SK-N-MC (cell line): ENCODE measurements around the gene SHISA6.
A peak's percentile ranks its signal among the peaks of the same experiment; 100 is the strongest.

Source experiments
- DNase-seq: peaks from one replicate; pipeline ENCODE4 v3.0.0-alpha.2; 2011; ENCODE audit warnings: low read depth, low spot score
- H3K27ac ChIP-seq: fragments of 200-600 bp; sonication (generic); 2 replicates; pipeline ENCODE4 v1.5.1; 2016; ENCODE audit warnings: mixed run types
- H3K36me3 ChIP-seq: fragments of 200-600 bp; sonication (generic); 2 replicates; pipeline ENCODE4 v1.6.1; 2017; ENCODE audit warnings: antibody characterized with exemption, low read length, mixed read lengths; ENCODE audit not compliant: insufficient read depth
- H3K4me3 ChIP-seq: fragments of 200-600 bp; sonication (generic); 2 replicates; pipeline ENCODE4 v1.5.1; 2016
- H3K9ac ChIP-seq: fragments of 200-600 bp; sonication (generic); 2 replicates; pipeline ENCODE4 v1.8.0; 2017; ENCODE audit warnings: mixed run types, mixed read lengths; ENCODE audit not compliant: insufficient read length
- H3K9me3 ChIP-seq: fragments of 200-600 bp; sonication (generic); 2 replicates; pipeline ENCODE4 v1.6.1; 2017; ENCODE audit warnings: low read depth, mild to moderate bottlenecking, antibody characterized with exemption, low read length, moderate library complexity, mixed read lengths
- EZH2 ChIP-seq: fragments of 200-600 bp; sonication (generic); IDR thresholded peaks from one replicate; pipeline ENCODE4 v1.6.1; 2017; ENCODE audit warnings: antibody characterized with exemption
- FOXP2 ChIP-seq: optimal IDR thresholded peaks from 2 replicates; pipeline ENCODE3; 2011; ENCODE audit warnings: mild to moderate bottlenecking, moderate library complexity; ENCODE audit not compliant: insufficient read depth; ENCODE audit errors: extremely low read length, control extremely low read depth
- POLR2AphosphoS5 ChIP-seq: IDR thresholded peaks from 2 replicates; pipeline ENCODE4 v1.6.1; 2012; ENCODE audit warnings: mild to moderate bottlenecking, low read depth, low read length, borderline replicate concordance

The SHISA6 gene

GRCh38 chr17:11238705-11239104 is 2.3 kb upstream of the SHISA6 start:
- TF ChIP-seq POLR2AphosphoS5 (no peak), FOXP2 (no peak), EZH2 (no peak)
- DNase-seq: no peak
- Histone ChIP-seq H3K9ac (no peak overlapping the region), H3K9me3 (no peaks in the 10 kb centered on the region), H3K36me3 (no peaks in the 10 kb centered on the region), H3K4me3 (no peak overlapping the region), H3K27ac (no peak overlapping the region)

- Histone ChIP-seq H3K36me3 (no peaks in the 10 kb centered on the region), H3K9ac (no peak overlapping the region), H3K4me3 (no peak overlapping the region), H3K9me3 (no peaks in the 10 kb centered on the region), H3K27ac (no peak overlapping the region)
- TF ChIP-seq POLR2AphosphoS5 (no peak), FOXP2 (no peak), EZH2 (no peak)
- DNase-seq: no peak
Observed at GRCh38 chr17:11239379-11239970, 1.5 kb upstream of the SHISA6 start.

- Histone ChIP-seq H3K36me3 (no peaks in the 10 kb centered on the region), H3K4me3 (peak overlapping the region; percentile 75), H3K9me3 (no peaks in the 10 kb centered on the region), H3K9ac (no peak overlapping the region), H3K27ac (no peak overlapping the region)
- TF ChIP-seq EZH2 (no peak), POLR2AphosphoS5 (no peak), FOXP2 (no peak)
- no peak for DNase-seq
Observed at GRCh38 chr17:11240041-11240840, 772 bp upstream of the SHISA6 start.

- Histone ChIP-seq H3K27ac (no peak overlapping the region), H3K36me3 (no peaks in the 10 kb centered on the region), H3K9ac (no peak overlapping the region), H3K4me3 (peak overlapping the region; percentile 45; the same call in 1 of the 2 replicates), H3K9me3 (no peaks in the 10 kb centered on the region)
- TF ChIP-seq EZH2 (no peak), FOXP2 (no peak), POLR2AphosphoS5 (no peak)
- no peak for DNase-seq
Observed at GRCh38 chr17:11241611-11242226, 706 bp downstream of the SHISA6 start.

GRCh38 chr17:11242411-11242810 is 1.4 kb downstream of the SHISA6 start:
- Histone ChIP-seq H3K4me3 (peak overlapping the region; percentile 40; the same call in 1 of the 2 replicates), H3K27ac (no peak overlapping the region), H3K9ac (no peak overlapping the region), H3K9me3 (no peaks in the 10 kb centered on the region), H3K36me3 (no peaks in the 10 kb centered on the region)
- DNase-seq: no peak
- TF ChIP-seq EZH2: no peak
- TF ChIP-seq POLR2AphosphoS5: no peak
- TF ChIP-seq FOXP2: no peak

- Histone ChIP-seq H3K9me3 (no peaks in the 10 kb centered on the region), H3K9ac (no peak overlapping the region), H3K27ac (peak overlapping the region; percentile 77), H3K4me3 (peak overlapping the region; percentile 63), H3K36me3 (no peaks in the 10 kb centered on the region)
- no peak for DNase-seq
- TF ChIP-seq FOXP2 (no peak), EZH2 (no peak), POLR2AphosphoS5 (no peak)
Observed at GRCh38 chr17:11244776-11245175, 3.8 kb downstream of the SHISA6 start.

- Histone ChIP-seq H3K9ac (no peak overlapping the region), H3K27ac (peak overlapping the region; percentile 77), H3K36me3 (no peaks in the 10 kb centered on the region), H3K4me3 (peak overlapping the region; percentile 63), H3K9me3 (no peaks in the 10 kb centered on the region)
- peak; percentile 5 for DNase-seq
- TF ChIP-seq EZH2 (no peak), POLR2AphosphoS5 (no peak), FOXP2 (no peak)
Observed at GRCh38 chr17:11245187-11245586, 4.2 kb downstream of the SHISA6 start.

- Histone ChIP-seq H3K9ac (no peak overlapping the region), H3K27ac (peak overlapping the region; percentile 46; the same call in 1 of the 2 replicates), H3K36me3 (no peaks in the 10 kb centered on the region), H3K9me3 (no peaks in the 10 kb centered on the region), H3K4me3 (peak overlapping the region; percentile 63; the same call in 1 of the 2 replicates)
- DNase-seq: no peak
- TF ChIP-seq FOXP2: no peak
Observed at GRCh38 chr17:11245791-11246190, 4.8 kb downstream of the SHISA6 start.

GRCh38 chr17:11250161-11250560 is 9.1 kb downstream of the SHISA6 start:
- DNase-seq: no peak
- Histone ChIP-seq H3K27ac (no peak overlapping the region), H3K9me3 (no peaks in the 10 kb centered on the region), H3K36me3 (no peaks in the 10 kb centered on the region), H3K4me3 (no peak overlapping the region), H3K9ac (no peak overlapping the region)
- no peak for TF ChIP-seq FOXP2
- TF ChIP-seq EZH2: no peak
- TF ChIP-seq POLR2AphosphoS5: no peak
